Thyroid gland (tissue), 4 donors: ENCODE results near the gene MESD.

Experiments used
- CTCF ChIP-seq, 6 experiments: fragments of 200-600 bp in 3 of 6; fragments of 450-650 bp in 3 of 6; sonication (generic) in 3 of 6; IDR thresholded peaks; one replicate each; pipeline ENCODE4 v1.5.1; 2016 to 2019; ENCODE audit warnings: antibody characterized with exemption in 6 of 6, mild to moderate bottlenecking in 2 of 6, inconsistent platforms in 1 of 6, moderate library complexity in 1 of 6
- POLR2A ChIP-seq, 2 donors: fragments of 450-650 bp; IDR thresholded peaks; one replicate each; pipeline ENCODE4 v1.6.1; 2017; ENCODE audit warnings: antibody characterized with exemption in 2 of 2, mild to moderate bottlenecking in 2 of 2, moderate library complexity in 1 of 2

DNA sequence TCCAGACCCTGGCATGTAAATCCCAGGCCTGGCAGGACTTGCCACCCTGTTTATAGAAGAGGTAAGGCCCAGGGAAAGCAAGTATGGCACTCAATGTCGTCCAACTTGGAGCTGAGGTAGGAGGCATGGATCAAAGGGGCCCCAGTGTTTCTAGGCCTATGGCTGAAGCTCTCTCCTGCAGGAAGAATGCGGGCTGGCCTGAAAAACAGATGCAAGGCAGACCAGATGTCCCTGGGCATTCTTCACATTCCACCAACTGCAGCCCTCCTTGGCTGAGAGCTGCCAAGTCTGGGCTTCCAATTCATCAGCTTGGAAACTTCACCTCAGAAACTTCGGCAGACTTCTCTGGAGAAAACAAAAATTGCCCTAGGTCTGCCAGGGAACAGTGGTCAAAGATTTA is 22.2 kb downstream of the MESD start:
- TF ChIP-seq CTCF (IDR thresholded peaks at IDR 0.05) (no peak), POLR2A (IDR thresholded peaks at IDR 0.05) (no peak)
